ENCODE data around the gene CUX1.

Gene CUX1

DNA sequence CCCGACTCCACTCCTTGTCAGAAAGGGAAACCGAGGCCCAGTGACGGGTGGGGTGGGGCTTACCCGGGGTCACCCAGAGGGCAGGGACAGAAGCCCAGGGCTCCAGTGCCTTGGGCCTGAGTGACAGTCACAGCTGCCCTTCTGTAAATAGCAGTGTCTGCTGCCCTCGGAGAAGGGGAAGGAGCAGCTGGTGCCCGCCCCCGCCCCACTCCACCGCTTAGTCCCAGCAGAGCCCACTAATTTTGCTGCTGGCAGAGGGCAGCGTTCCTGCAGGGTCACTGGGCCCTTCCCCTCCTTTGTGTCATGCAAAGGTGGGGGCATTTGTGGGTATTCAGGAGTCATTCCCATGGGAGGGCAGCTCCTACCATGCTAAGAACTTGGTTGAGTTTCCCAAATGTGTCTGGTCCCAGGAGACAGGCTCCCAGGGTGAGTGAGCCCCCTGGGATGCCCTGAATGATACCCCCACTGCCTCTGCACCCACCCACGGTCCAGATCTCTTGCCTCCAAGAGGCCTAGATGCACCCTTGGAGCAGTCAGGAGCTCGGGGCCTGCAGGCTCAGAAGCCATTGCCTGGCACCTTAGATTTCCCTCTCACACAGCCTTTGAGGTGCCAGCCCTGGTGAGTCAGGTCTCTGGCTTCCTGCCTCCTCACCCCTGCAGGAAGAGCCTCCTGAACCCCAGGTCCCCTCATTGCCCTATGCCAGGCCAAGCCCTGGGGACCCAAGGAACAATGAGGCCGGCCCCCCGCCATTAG lies 486.4 kb downstream of the CUX1 start:
- no peaks in the 10 kb centered on the region for H3K9me3 Mint-ChIP-seq
- H3K27me3 Mint-ChIP-seq (ENCODE audit: low read depth, poor library complexity): peaks cover 9% of the 10 kb centered on the region
- no peak overlapping the region for H3K4me3 Mint-ChIP-seq
- no peak overlapping the region for H3K27ac Mint-ChIP-seq
- no peaks in the 10 kb centered on the region for H3K36me3 Mint-ChIP-seq (ENCODE audit: low read depth)
- DNase-seq: no peak
- TF ChIP-seq, protein P1, sequence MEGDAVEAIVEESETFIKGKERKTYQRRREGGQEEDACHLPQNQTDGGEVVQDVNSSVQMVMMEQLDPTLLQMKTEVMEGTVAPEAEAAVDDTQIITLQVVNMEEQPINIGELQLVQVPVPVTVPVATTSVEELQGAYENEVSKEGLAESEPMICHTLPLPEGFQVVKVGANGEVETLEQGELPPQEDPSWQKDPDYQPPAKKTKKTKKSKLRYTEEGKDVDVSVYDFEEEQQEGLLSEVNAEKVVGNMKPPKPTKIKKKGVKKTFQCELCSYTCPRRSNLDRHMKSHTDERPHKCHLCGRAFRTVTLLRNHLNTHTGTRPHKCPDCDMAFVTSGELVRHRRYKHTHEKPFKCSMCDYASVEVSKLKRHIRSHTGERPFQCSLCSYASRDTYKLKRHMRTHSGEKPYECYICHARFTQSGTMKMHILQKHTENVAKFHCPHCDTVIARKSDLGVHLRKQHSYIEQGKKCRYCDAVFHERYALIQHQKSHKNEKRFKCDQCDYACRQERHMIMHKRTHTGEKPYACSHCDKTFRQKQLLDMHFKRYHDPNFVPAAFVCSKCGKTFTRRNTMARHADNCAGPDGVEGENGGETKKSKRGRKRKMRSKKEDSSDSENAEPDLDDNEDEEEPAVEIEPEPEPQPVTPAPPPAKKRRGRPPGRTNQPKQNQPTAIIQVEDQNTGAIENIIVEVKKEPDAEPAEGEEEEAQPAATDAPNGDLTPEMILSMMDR (IDR thresholded peaks at IDR 0.05): no peak
- H3K4me1 Mint-ChIP-seq: peaks cover 9% of the 10 kb centered on the region

DNA sequence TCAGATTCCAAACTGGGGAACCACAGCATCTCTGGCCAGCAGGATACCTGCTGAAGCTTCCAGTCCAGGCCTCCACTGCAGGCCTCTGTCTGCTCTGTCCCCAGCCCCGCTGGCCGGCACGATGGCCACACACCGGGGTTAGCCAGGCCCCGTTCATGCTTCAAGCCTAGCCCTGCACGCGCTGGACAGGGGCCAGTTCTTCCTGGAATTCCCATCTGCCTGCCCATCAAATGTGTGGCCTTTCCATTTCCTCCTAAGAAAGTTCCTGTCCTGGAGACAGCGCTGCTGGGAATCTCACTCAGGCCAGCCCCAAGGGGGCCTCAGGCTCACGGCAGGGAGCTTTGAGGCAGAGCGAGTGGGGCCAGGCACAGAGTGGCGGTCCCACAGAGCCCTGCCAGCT lies 487.2 kb downstream of the CUX1 start:
- H3K9me3 Mint-ChIP-seq: no peaks in the 10 kb centered on the region
- DNase-seq: no peak
- TF ChIP-seq, protein P1 (IDR thresholded peaks at IDR 0.05): no peak
- H3K27ac Mint-ChIP-seq: no peak overlapping the region
- peaks cover 9% of the 10 kb centered on the region for H3K4me1 Mint-ChIP-seq
- peaks cover 4% of the 10 kb centered on the region for H3K36me3 Mint-ChIP-seq (ENCODE audit: low read depth)
- H3K27me3 Mint-ChIP-seq (ENCODE audit: low read depth, poor library complexity): peaks cover 5% of the 10 kb centered on the region
- H3K4me3 Mint-ChIP-seq: no peak overlapping the region

DNA sequence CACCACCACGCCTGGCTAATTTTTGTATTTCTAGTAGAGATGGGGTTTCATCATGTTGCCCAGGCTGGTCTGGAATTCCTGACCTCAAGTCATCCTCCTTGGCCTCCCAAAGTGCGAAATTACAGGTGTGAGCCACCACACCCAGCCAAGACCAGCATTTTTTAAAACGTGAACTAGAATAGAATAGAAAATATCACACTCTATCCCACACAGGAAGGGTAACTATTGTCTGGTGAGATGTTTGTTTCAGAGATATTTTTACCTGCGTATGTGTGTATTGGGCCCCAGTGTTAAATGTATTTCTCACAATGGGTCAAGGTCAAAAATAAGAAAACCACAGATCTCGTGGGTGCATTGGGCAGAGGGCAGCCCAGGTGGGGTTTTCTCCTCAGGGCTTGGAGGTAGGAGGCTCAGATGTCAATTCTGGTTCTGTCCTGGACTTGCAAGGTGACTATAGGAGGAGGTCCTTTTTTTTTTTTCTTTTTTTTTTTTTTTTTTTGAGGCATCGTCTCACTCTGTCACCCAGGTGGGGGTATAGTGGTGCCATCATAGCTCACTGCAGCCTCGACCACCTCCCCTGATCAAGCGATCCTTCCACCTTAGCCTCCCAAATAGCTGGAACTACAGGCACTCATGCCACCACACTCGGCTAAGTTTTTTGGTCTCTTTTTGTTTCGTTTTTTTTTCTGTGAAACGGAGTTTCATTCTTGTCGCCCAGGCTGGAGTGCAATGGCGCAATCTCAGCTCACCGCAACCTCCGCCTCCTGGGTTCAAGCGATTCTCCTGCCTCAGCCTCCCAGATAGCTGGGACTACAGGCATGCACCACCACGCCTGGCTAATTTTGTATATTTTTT lies 488.2 kb downstream of the CUX1 start:
- no peak for DNase-seq
- TF ChIP-seq, protein P1 (IDR thresholded peaks at IDR 0.05): no peak
- Mint-ChIP-seq H3K36me3 (ENCODE audit: low read depth) (peaks cover 10% of the 10 kb centered on the region), H3K4me1 (peaks cover 9% of the 10 kb centered on the region), H3K27ac (no peak overlapping the region), H3K9me3 (no peaks in the 10 kb centered on the region), H3K27me3 (ENCODE audit: low read depth, poor library complexity) (peaks cover 4% of the 10 kb centered on the region), H3K4me3 (no peak overlapping the region)

DNA sequence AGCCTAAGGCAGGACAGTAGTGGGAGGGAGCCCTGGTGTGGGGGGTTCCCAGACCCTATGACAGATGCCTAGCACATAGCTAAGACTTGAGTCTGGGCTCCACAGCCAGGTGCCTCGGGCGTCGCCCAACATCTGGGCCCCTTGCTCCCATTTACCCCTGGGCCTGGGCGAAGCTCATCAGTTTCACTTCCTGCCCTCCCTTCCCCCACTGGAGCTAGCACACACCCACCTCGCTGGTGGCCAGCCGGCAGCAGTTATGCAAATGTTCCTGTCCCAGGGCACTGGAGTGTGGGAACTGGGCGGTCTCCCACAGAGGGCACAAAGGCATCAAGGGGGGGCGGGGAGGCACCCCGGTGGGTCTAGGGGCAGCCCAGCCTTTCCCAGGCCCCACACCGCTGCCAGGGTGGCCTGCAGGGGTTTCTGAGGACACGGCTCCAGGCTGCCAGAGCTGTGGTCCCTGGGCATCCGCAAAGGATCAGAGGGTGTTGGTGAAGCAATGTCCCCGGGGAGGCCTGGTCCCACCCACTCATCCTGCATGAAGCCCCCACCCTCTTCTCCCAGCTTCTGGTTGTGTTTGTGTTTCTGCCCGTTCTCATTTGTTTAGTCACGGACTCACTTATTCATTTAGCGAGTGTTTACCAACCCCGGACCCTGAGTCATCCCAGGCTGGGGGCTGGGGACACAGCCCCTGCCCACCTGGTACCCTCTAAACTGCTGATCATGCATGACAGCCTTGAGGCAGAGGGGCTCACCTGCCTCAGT lies 489.7 kb downstream of the CUX1 start:
- Mint-ChIP-seq H3K9me3 (no peaks in the 10 kb centered on the region), H3K27ac (no peak overlapping the region), H3K4me3 (no peak overlapping the region), H3K27me3 (ENCODE audit: low read depth, poor library complexity) (peaks cover 4% of the 10 kb centered on the region), H3K36me3 (ENCODE audit: low read depth) (peaks cover 12% of the 10 kb centered on the region), H3K4me1 (peaks cover 9% of the 10 kb centered on the region)
- DNase-seq: peak; percentile 54
- TF ChIP-seq, protein P1 (IDR thresholded peaks at IDR 0.05): no peak

DNA sequence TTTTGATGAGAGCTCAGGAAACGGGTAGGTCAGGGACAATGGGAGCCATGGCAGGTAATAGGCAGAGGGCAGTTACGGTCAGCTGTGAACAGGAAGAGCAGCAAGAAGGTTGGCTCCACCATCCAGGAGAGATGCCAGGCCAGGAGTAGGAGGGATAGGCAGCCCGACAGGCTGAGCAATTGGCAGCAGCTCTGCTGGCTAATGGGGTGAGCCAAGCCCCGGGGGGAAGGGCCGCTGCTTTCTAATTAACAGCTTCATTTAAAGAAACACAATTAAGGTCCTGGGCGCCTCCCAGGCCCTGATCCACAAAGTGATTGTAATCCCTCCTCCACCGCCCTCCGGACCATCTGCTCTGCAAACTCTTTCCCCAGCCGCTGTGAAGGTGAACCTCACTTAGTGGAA lies 493.0 kb downstream of the CUX1 start:
- DNase-seq: no peak
- H3K27ac Mint-ChIP-seq: no peak overlapping the region
- peaks cover 4% of the 10 kb centered on the region for H3K27me3 Mint-ChIP-seq (ENCODE audit: low read depth, poor library complexity)
- TF ChIP-seq, protein P1 (IDR thresholded peaks at IDR 0.05): no peak
- peaks cover 30% of the 10 kb centered on the region for H3K36me3 Mint-ChIP-seq (ENCODE audit: low read depth)
- peaks cover 9% of the 10 kb centered on the region for H3K4me1 Mint-ChIP-seq
- H3K4me3 Mint-ChIP-seq: no peak overlapping the region
- no peaks in the 10 kb centered on the region for H3K9me3 Mint-ChIP-seq
